Measurements from ENCODE around the gene FASTKD1.
"Not testable (repeated sequence)": the region's sequence is repeated elsewhere in the genome, so short reads cannot be mapped to it uniquely, and the experiment has no call there.

FASTKD1 gene

DNA sequence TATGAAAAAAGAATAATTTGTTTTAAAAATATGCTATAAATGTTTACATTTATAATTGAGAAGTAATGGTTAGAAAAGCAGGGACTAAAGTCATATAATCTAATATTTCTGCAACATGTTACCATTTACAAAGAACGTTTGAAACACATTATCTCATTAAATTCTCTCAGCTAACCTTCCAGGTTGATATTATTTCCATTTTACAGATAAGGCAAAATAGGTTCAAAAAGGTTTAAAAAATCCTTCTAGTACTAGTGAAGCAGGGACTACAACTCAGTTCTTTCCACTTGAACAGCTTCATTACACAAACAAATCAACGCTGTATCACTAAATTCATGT, 875 bp downstream of the FASTKD1 start:
- in situ Hi-C loops (cut with HindIII; ENCODE audit: low pct_ligation_motif_present, low pct_unique_long_range_greater_than_20kb, low sequenced_read_pairs), result no loop called here

DNA sequence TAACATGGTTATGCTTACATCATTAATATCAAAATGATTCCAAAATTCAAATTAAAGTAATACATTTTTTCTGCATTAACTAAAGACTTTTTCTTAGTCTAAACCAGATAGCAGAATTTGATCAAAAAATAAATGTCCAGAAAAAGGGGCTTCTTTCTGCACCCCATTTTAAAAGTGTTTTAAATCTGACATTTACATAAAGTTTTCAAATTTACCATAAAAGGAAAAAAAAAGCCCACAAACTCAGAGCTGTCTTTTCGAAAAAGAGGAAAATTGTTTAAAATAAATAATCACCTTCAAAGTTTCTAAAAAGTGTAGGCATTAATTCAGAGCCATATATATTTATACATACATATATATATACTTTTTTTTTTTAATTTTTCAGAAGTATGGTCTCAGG, 1.5 kb downstream of the FASTKD1 start:
- in situ Hi-C loops (cut with HindIII; ENCODE audit: low pct_ligation_motif_present, low pct_unique_long_range_greater_than_20kb, low sequenced_read_pairs), result no loop called here
- no peak for DNase-seq

More for the DNA sequence above, 875 bp downstream of the FASTKD1 start:
- DNase-seq, result no peak

DNA sequence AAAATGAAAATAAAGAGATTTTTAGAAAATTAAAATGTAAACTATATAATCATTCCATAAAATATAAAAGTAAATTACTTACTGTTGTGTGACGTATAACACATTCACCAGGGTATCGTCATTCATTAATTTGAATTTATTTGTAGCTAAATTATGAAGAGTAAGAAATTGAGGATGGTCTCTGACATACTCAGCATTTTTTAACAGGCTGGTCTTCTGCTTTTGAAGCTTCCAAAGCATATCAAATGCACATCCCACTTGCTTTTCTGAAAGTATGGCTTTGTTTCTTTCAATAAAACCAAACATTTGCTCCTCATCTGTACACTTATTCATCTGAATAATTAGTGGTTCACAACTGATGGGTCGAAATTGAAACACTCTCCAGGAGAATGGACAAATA, 2.1 kb downstream of the FASTKD1 start:
- in situ Hi-C loops (cut with HindIII; ENCODE audit: low pct_ligation_motif_present, low pct_unique_long_range_greater_than_20kb, low sequenced_read_pairs), result no loop called here
- no peak for DNase-seq

GRCh38 chr2:169570752-169571151, 2.9 kb downstream of the FASTKD1 start:
- DNase-seq; in situ Hi-C loops (cut with HindIII; ENCODE audit: low pct_ligation_motif_present, low pct_unique_long_range_greater_than_20kb, low sequenced_read_pairs): not testable (repeated sequence)

DNA sequence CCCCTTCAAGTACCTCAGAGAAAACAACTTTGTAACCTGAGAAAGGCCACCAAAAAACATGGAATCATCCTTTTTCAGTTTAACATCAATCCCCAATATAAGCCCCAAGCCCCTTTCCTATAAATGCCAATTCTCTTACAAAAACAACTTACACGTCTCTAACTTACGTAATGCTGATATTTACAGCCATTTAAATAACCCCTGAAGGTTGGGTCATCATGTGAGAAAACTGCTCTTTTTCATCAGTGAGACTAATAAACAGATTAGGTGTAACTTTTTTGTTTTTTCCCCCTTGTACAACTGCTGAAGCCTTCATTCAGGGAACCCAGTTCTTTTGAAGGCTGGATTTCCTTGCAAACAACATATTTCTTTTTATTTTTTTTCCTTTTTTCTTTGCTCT, 3.7 kb downstream of the FASTKD1 start:
- DNase-seq, result no peak
- in situ Hi-C loops (cut with HindIII; ENCODE audit: low pct_ligation_motif_present, low pct_unique_long_range_greater_than_20kb, low sequenced_read_pairs), result no loop called here

- no peak for DNase-seq
- in situ Hi-C loops (cut with HindIII; ENCODE audit: low pct_ligation_motif_present, low pct_unique_long_range_greater_than_20kb, low sequenced_read_pairs), result no loop called here
Observed at GRCh38 chr2:169565686-169566085, 8.0 kb downstream of the FASTKD1 start.

DNA sequence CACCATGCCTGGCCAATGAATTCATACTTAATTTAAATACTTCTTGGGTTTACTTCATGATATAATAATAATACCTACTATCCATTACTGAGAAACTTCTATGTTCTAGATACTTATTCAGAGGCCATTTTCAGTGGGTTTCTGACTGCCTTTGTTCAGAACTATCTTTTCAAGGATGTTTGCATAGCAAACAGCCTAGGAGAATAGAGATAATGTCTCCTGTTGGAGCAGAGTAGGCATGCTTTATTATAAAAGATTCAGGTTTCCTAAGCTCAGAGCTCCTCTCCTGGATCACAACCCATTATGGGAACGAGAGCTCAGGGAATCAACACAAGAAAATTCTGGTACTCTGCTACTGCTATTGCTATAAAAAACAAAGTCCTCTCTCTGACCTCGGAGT, 11.1 kb downstream of the FASTKD1 start:
- no peak for DNase-seq
- in situ Hi-C loops (cut with HindIII; ENCODE audit: low pct_ligation_motif_present, low pct_unique_long_range_greater_than_20kb, low sequenced_read_pairs), result no loop called here

- in situ Hi-C loops (cut with HindIII; ENCODE audit: low pct_ligation_motif_present, low pct_unique_long_range_greater_than_20kb, low sequenced_read_pairs), result not testable (repeated sequence)
Observed at GRCh38 chr2:169562084-169562483, 11.6 kb downstream of the FASTKD1 start.

GRCh38 chr2:169561364-169561763, 12.3 kb downstream of the FASTKD1 start:
- in situ Hi-C loops (cut with HindIII; ENCODE audit: low pct_ligation_motif_present, low pct_unique_long_range_greater_than_20kb, low sequenced_read_pairs), result no loop called here
- DNase-seq, result no peak

More at GRCh38 chr2:169562084-169562483, 11.6 kb downstream of the FASTKD1 start:
- DNase-seq, result not testable (repeated sequence)

- in situ Hi-C loops (cut with HindIII; ENCODE audit: low pct_ligation_motif_present, low pct_unique_long_range_greater_than_20kb, low sequenced_read_pairs), result no loop called here
Observed at GRCh38 chr2:169546756-169547155, 26.9 kb downstream of the FASTKD1 start.

DNA sequence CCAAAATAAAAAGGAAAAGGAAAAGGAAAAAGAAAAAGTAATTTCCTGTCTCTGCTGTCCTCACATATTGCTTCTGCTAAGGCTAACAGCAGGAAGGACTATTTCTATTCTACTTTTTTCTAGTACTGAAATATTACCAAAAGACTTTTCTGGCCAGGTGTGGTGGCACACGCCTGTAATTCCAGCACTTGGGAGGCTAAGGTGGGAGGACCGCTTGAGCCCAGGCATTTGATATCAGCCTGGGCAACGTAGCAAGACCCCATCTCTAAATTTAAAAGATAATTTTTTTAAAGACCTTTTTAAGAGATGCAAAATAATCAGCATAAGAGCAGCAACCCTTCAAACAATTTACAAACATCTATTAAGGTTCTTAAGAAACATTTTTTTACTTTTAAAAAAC, 31.2 kb downstream of the FASTKD1 start:
- DNase-seq, result no peak
- in situ Hi-C loops (cut with HindIII; ENCODE audit: low pct_ligation_motif_present, low pct_unique_long_range_greater_than_20kb, low sequenced_read_pairs), result no loop called here

More at GRCh38 chr2:169546756-169547155, 26.9 kb downstream of the FASTKD1 start:
- no peak for DNase-seq

DNA sequence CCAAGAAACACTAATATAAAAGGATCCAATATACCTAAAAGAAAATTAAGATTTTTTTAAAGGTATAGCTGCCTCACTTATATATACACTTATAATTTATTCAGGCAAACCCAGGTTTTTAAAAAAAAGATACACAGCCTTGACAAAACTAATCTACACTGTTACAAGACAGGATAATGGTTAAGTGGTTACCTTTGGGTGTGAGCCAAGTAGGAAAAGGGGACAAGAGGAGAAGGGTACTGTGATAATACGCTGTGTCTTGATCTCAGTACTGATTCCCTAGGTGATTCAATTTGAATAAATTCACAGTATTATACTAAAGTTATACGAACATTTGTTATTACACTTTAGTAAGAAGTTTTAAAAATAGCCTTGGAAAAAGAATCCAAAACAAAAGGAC, 33.5 kb downstream of the FASTKD1 start:
- DNase-seq, result no peak
- in situ Hi-C loops (cut with HindIII; ENCODE audit: low pct_ligation_motif_present, low pct_unique_long_range_greater_than_20kb, low sequenced_read_pairs), result no loop called here

- DNase-seq; in situ Hi-C loops (cut with HindIII; ENCODE audit: low pct_ligation_motif_present, low pct_unique_long_range_greater_than_20kb, low sequenced_read_pairs): not testable (repeated sequence)
Observed at GRCh38 chr2:169539460-169539859, 34.2 kb downstream of the FASTKD1 start.

GRCh38 chr2:169528271-169528701, 45.4 kb downstream of the FASTKD1 start:
- DNase-seq, result peak; percentile 65
- in situ Hi-C loops (cut with HindIII; ENCODE audit: low pct_ligation_motif_present, low pct_unique_long_range_greater_than_20kb, low sequenced_read_pairs), result no loop called here

DNA sequence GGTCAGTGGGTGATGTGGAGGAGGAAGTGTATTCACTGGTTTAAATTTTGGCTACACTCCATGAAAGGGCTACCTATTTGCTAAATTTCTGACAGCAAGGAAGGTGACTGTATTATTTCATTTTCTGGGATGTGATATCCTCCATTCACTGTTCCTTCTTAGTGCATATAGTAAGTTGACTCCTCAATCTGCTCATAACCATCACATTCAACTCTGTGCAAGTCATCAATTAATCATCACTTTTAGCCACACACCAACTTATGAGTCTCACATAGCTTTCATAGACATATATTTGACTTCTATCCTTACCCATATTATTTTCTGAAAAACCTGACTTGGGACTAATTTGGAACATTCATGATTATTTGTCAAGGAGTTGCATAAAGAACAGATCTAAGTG, 47.2 kb downstream of the FASTKD1 start:
- in situ Hi-C loops (cut with HindIII; ENCODE audit: low pct_ligation_motif_present, low pct_unique_long_range_greater_than_20kb, low sequenced_read_pairs), result no loop called here
- no peak for DNase-seq

DNA sequence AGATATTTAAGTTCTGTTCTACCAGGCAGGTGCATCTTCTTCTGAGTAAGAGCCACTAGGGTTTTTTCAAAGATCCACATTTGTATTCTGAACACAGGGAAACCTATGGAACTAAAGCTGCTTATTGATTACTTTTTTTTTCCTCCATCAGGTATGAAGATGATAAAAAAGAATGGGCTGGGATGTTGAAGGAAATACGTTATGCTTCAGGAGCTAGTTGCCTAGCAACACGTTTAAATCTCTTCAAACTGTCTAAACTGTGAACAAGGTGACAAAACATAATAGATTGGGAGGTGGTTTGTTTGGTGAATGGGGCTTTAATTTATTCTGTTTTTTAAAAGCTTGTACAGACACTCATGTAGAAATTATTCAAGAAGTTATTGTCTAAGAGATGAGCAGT, 48.2 kb downstream of the FASTKD1 start:
- no peak for DNase-seq
- in situ Hi-C loops (cut with HindIII; ENCODE audit: low pct_ligation_motif_present, low pct_unique_long_range_greater_than_20kb, low sequenced_read_pairs), result no loop called here

- in situ Hi-C loops (cut with HindIII; ENCODE audit: low pct_ligation_motif_present, low pct_unique_long_range_greater_than_20kb, low sequenced_read_pairs), result no loop called here
- DNase-seq, result no peak
Observed at GRCh38 chr2:169523681-169524080, 50.0 kb downstream of the FASTKD1 start.

DNA sequence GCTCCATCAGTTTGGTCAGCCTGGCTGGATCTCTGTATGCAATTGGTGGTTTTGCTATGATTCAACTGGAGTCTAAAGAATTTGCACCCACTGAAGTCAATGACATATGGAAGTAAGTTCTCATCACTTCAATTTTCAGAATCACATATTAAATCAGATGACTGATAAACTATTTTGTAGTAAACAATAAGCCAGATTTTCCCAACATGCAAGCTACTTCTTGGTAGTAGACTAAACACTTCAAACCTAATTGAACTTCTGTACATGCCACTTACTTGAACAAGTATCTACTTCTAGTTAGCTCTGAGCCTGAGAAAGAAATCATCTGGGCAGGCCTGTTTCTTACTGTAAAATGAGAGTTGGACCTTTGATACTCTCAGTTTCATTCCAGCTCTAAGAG, 52.8 kb downstream of the FASTKD1 start:
- DNase-seq, result no peak
- in situ Hi-C loops (cut with HindIII; ENCODE audit: low pct_ligation_motif_present, low pct_unique_long_range_greater_than_20kb, low sequenced_read_pairs), result no loop called here

DNA sequence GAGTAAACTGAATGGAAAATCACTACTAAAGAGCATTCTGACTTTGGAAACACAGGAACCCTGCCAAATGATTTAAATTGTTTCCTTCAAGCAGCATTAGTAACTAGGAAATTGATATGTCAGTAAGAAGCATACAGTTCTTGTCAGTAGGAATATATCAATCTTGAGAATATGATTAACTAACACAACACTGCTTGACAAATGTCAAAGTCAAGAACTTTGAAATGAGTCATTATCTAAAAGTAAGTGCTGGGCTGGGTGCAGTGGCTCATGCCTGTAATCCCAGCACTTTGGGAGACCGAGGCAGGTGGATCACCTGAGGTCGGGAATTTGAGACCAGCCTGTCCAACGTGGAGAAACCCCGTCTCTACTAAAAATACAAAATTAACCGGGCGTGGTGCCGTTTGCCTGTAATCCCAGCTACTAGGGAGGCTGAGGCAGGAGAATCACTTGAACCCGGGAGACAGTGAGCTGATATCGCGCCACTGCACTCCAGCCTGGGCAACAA, 57.1 kb downstream of the FASTKD1 start:
- DNase-seq; in situ Hi-C loops (cut with HindIII; ENCODE audit: low pct_ligation_motif_present, low pct_unique_long_range_greater_than_20kb, low sequenced_read_pairs): not testable (repeated sequence)

GRCh38 chr2:169514758-169515157, 58.9 kb downstream of the FASTKD1 start:
- DNase-seq; in situ Hi-C loops (cut with HindIII; ENCODE audit: low pct_ligation_motif_present, low pct_unique_long_range_greater_than_20kb, low sequenced_read_pairs): not testable (repeated sequence)

GRCh38 chr2:169513926-169514325, 59.7 kb downstream of the FASTKD1 start:
- DNase-seq, result no peak

More at GRCh38 chr2:169513926-169514325, 59.7 kb downstream of the FASTKD1 start:
- in situ Hi-C loops (cut with HindIII; ENCODE audit: low pct_ligation_motif_present, low pct_unique_long_range_greater_than_20kb, low sequenced_read_pairs), result no loop called here
